Measurements from ENCODE around the gene HPS3.
"Not testable (repeated sequence)": the region's sequence is repeated elsewhere in the genome, so short reads cannot be mapped to it uniquely, and the experiment has no call there.

HPS3 gene

GRCh38 chr3:149186219-149186618, 56.8 kb downstream of the HPS3 start:
- DNase-seq, result no peak

DNA sequence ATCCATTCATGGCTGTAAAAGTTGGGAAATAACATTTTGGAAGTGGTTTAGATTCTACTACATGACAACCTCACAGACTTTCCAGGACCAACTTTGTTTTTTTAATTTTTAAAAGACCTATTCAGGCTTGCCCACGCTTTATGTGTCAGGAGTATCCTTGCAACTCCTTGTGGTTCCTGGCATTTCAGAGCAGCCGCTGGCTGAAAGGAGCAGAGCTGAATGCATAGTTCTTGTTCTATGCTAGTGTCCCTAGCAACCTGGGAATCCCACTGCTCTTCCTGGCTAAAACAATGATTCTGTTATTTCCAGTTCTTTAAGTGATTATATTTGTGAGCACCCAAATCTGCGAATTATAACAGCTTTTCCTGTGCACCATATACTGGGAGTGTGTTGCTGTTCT, 57.3 kb downstream of the HPS3 start:
- peak in 9 of 51 donors; percentile 6 to 44 (median 12) for DNase-seq

DNA sequence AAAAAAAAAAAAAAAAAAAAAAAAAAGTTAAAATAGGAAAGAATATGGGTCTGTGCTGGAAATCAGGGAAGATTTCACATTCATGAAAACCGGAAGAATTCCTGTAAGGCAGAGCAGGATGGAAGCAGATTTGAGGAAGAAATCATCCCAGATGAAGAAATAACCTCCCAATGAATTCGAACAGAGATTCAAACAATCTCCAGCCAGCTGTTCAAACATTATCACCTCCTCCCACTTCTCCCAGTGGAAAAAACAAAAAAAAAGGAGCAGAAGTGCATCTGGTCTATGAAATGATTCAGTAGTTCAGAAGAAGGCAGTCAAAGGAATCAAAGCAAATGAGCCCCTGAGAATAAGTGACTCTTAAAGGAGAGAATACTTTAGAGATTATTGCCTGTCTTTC, 59.1 kb downstream of the HPS3 start:
- DNase-seq, result no peak

DNA sequence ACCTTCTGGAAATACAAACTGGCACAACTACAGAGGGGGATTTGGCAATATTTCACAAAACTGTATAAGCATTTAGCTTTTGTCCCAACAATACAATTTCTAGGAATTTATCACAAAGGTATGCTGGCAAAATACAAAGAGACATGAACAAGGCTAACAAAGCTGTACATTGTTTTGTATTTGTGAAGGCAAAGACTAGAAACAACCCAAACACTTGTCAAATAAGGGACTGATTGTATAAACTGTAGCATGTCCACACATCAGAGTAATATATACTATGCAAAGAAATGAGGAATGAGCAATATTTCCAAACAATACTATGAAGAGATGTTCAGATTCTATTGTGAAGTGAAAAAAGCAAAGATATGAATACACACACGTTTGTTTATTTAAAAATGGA, 65.8 kb downstream of the HPS3 start:
- no peak for DNase-seq

GRCh38 chr3:149196805-149197592, 67.6 kb downstream of the HPS3 start:
- not testable (repeated sequence) for DNase-seq

DNA sequence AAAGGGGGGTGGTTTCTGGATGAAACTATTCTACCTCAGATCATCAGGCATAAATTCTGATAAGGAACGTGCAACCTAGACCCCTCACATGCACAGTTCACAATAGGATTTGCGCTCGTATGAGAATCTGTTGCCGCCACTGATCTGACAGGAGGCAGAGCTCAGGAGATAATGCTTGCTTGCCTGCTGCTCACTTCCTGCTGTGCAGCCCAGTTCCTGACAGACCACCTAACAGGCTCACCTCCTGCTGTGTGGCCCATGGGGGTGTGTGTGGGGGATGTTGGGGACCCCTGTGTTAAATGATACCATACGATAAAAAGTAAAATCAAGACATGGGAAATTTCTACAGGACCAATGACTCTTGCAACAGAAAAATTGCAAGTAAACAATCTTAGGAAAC, 68.2 kb downstream of the HPS3 start:
- no peak for DNase-seq

- no peak for DNase-seq
These were observed 69.2 kb downstream of the HPS3 start for GRCh38 chr3:149198611-149199010.

- DNase-seq, result no peak
These were observed 70.0 kb downstream of the HPS3 start for GRCh38 chr3:149199474-149199873.

DNA sequence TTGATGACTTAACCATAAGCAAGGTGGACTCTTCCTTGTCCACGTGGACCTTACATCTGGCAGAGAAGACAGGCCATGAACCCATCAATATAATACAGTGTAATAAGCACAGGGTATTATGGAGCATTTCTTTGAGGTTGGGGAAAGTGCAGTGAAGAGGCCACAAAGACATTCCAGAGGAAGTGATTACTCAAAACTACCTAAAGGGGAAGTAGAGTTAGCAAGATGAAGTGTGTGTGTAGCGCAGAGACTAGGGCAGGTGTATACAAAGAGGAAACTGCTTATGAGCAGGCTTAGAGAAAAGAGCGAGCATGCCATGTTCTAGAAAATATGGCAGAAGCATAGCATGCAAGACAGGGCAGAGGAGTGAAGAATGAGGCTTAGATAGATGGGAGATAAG, 74.3 kb downstream of the HPS3 start:
- DNase-seq, result no peak

DNA sequence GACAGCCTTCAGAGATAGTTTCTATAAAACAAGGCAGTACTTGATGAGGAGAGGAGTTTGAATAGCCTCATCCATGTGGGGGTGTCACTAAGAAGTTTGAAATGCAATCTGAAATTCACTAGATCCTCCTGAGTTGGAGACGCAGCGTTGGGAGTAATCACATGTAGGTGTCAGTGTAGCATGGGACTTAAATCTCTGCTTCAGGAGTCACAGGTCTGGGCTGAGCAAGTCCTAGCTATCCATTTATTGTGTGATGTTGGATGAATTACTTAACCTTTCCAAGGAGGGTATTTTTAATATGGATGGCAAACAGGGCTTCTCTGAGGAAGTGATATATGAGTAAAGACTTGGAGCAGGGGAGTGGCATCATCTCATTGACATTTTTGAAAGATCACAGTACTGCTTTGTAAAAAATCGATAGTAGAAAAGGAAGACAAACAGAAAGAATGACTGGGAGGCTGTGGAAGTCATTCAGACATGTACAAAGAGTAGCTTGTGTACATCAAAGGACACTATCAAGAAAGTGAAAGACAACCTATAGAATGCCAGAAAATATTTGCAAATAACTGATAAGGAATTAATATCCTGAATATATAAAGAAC, 75.1 kb downstream of the HPS3 start:
- DNase-seq, result no peak

GRCh38 chr3:149207475-149207874, 78.0 kb downstream of the HPS3 start:
- no peak for DNase-seq

GRCh38 chr3:149209431-149209830, 80.0 kb downstream of the HPS3 start:
- DNase-seq, result no peak

- DNase-seq, result no peak
These were observed 82.9 kb downstream of the HPS3 start for GRCh38 chr3:149212386-149212785.

DNA sequence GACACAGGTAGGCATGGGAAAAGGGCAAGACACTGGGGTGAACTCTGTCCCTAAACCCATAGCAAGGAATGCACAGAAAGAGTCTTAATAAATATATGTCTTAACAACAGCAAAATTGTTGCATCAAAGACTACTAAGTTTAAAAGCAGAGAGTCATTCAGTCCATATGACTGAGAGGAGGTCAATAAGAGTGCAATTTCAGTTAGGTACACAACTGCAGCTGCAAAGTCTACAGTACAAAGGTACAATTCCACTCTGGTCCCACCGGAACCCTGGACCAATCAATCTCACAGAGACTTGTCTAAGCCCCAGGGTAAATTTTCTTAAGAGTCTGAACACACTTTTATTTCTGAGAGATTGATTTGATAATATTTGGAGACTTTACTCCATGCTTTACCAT, 85.3 kb downstream of the HPS3 start:
- no peak for DNase-seq

DNA sequence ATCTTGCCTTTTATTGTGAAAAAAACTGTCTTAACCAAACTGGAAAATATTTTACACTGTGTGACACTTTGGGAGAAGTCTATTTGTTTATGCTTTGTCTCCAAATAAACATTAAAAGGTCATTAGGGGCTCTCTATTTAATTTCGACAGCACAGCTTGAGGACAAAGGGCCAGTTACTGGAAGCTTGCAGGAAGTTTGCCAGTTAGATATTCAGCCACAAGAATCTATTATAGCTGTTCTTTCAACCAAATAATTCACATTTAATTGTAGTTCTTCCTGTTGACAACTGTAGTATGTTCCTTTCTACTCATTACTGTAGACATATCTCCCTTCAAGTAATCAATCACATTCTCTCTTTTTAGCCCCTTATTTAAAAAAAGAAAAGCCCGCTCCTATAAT, 86.1 kb downstream of the HPS3 start:
- no peak for DNase-seq

- DNase-seq, result no peak
These were observed 86.9 kb downstream of the HPS3 start for GRCh38 chr3:149216193-149216869.

GRCh38 chr3:149217347-149217746, 87.9 kb downstream of the HPS3 start:
- DNase-seq, result no peak

- not testable (repeated sequence) for DNase-seq
These were observed 90.1 kb downstream of the HPS3 start for GRCh38 chr3:149219380-149220121.

DNA sequence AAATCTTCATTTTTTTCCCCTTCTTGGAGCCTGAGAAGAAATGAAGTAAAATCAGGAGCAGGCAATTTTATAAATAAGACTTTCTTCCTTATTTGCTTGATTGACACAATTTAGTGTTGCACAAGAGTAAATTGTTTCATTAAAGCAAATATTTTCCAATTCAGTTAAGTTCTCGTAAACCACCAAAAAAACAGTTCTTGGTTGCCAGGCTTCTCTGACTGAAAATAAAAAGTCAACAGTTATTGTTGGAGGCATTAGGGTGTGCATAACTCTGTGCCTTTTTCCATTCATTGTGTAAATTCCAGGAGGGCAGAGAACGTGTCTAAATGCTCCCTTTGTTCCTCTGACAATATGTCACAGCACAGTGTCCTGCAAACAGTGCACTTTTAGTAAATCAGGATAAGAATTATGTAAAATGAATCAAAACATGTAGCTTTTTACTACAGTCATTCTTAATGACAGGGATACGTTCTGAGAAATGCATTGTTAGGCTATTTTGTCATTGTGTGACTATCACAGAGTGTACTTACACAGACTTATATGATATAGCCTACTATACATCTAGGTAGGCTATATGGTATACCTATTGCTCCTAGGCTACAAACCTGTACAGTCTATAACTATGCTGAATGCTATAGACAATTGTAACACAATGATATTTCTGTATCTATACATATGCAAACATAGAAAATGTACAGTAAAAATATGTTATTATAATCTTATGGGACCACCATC, 92.5 kb downstream of the HPS3 start, which contains the start of gene CP:
Gene CP, minus strand, starts transcription at position 47 of the 735 bp plus-strand sequence. Its CDS starts 37 bp downstream, at position 10.
- DNase-seq, result no peak
